Immature natural killer cell (primary cell): ENCODE results near the gene PLCL1. TPM values are rescaled to one million over a fixed set of nuclear protein-coding genes. Genes with fewer than 3 reads are reported as not detected.

Experiments used
- DNase-seq, 3 donors: peaks; one replicate each; pipeline ENCODE4 v3.0.0; 2022; ENCODE audit warnings: mixed read lengths in 1 of 3
- H3K27ac Mint-ChIP-seq, 6 donors: one replicate each; pipeline ENCODE4 v1.8.0; 2020; ENCODE audit warnings: mixed read lengths in 6 of 6, mild to moderate bottlenecking in 5 of 6, inconsistent platforms in 4 of 6, moderate library complexity in 3 of 6
- H3K27me3 Mint-ChIP-seq, 3 donors: one replicate each; pipeline ENCODE4 v1.8.0; 2020 to 2021; ENCODE audit warnings: low read depth in 3 of 3, mild to moderate bottlenecking in 3 of 3, mixed read lengths in 3 of 3, moderate library complexity in 3 of 3, inconsistent platforms in 1 of 3
- H3K36me3 Mint-ChIP-seq, 3 donors: one replicate each; pipeline ENCODE4 v1.8.0; 2020; ENCODE audit warnings: mixed read lengths in 3 of 3, inconsistent platforms in 2 of 3, mild to moderate bottlenecking in 2 of 3
- H3K4me1 Mint-ChIP-seq, 2 donors: one replicate each; pipeline ENCODE4 v1.8.0; 2020; ENCODE audit warnings: inconsistent platforms in 2 of 2, mild to moderate bottlenecking in 2 of 2, mixed read lengths in 2 of 2, moderate library complexity in 1 of 2
- H3K4me3 Mint-ChIP-seq, 5 donors: one replicate each; pipeline ENCODE4 v1.8.0; 2020; ENCODE audit warnings: mild to moderate bottlenecking in 5 of 5, mixed read lengths in 5 of 5, inconsistent platforms in 3 of 5, moderate library complexity in 3 of 5
- H3K9me3 Mint-ChIP-seq, 6 donors: one replicate each; pipeline ENCODE4 v1.8.0; 2020; ENCODE audit warnings: mild to moderate bottlenecking in 6 of 6, mixed read lengths in 6 of 6, inconsistent platforms in 4 of 6, moderate library complexity in 3 of 6
- polyA plus RNA-seq, 3 donors: library from polyadenylated mRNA; unstranded; fragments of 300-500 nt; fragmentation: Illumina TruSeq; gene quantifications; one replicate each; pipeline ENCODE4 v1.2.3, GENCODE V29; 2021

PLCL1 gene
- polyA plus RNA-seq, 3 donors from 2014 or later = 0.51 to 0.53 TPM; not detected in 1

DNA sequence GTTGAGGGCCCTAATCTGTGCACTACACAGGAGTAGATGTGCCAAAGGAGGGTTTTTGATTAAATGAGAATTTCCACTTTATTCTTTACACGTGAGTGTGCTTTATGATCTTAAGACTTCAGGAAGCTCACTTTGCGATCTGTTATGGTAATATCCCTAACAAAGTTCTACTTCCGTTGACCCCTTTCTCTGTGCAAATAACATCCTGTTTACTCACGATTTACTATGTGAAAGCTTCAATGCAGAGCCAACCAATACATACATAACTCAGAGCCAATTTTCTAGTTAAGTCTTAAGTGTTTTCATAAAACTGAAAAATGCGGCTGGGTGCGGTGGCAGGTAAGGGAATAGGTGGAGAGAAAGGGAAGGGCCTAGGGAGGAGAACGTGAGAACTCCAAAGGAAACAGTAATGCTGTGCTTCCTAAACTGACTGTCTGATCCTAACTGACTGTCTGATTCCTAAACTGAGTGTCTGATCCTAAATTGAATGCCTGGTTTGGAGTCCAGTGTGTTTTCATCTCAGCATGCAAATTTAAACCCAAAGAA is 87.6 kb downstream of the PLCL1 start:
- Mint-ChIP-seq H3K4me3 (no peak overlapping the region), H3K27me3 (peaks cover 0 to 1% (median under 1%) of the 10 kb centered on the region in 3 donors), H3K9me3 (peaks cover 0 to 4% (median 0%) of the 10 kb centered on the region in 6 donors), H3K27ac (no peak overlapping the region), H3K36me3 (no peaks in the 10 kb centered on the region), H3K4me1 (no peaks in the 10 kb centered on the region)
- no peak for DNase-seq

DNA sequence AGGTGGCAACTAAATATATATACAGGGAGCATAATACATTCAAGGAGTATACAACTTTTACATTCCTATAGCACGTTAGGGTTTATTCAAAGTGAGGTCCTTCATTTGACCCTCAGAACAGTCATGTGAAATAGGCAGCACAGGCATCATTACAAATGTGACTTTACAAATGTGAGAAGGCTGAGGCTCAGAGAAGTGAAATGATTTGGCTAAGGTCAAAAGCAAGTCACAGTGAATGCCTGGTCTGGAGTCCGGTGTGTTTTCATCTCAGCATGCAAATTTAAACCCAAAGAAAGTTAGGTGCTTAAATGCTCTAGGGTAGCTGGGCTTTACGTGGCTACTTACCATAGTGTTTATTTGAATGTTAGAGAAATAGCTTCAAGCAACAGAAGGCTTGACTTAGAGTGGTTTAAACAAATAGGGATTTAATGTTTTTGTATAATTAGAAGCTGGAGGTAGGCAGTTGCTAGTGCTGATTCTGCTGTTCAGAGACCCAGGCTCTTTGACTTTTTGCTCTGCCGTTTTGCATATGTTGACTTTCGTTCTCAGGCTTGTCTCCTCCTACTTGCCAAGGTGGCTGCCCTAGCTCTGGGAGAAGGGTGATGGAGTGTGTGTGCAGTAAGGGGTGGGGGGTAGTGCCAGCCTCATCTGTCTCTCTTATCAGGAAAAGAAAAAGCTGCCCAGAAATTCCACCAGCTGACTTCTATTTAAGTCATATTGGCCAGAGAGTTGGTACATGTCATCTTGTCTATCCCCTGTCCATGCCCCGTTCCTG is 89.2 kb downstream of the PLCL1 start:
- no peak overlapping the region for H3K27ac Mint-ChIP-seq
- no peaks in the 10 kb centered on the region for H3K36me3 Mint-ChIP-seq
- H3K4me1 Mint-ChIP-seq = no peaks in the 10 kb centered on the region

DNA sequence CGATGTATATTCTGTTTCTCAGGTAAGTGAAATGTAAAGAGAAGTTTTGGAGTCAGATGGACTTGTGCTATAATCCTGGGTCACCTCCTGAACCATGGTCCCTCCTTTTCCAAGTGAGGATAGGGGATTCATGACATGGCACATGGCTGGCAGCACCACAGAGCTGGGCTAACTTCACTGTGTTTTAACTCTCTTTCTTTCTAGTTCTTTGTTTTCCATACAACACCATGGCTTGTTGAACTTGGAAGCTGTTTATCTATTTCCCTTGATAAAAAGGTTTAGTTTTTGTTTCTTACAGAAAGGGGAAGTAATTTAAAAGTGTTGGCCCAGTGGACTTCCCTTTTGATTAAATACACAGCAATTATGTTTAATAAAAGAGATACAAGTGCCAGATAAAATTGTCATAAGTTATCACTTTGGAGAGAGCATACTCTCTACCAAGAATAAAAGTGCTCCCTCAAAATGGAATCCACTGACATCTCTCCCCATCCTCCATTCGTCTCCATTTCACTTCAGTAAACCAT is 90.4 kb downstream of the PLCL1 start:
- H3K27ac Mint-ChIP-seq = no peak overlapping the region
- H3K36me3 Mint-ChIP-seq = no peaks in the 10 kb centered on the region
- peaks cover 0 to 4% (median 0%) of the 10 kb centered on the region in 6 donors for H3K9me3 Mint-ChIP-seq
- H3K27me3 Mint-ChIP-seq = peaks cover 0 to 2% (median 1%) of the 10 kb centered on the region in 3 donors
- H3K4me3 Mint-ChIP-seq = no peak overlapping the region
- H3K4me1 Mint-ChIP-seq = no peaks in the 10 kb centered on the region
- DNase-seq = no peak

More for the DNA sequence above, 89.2 kb downstream of the PLCL1 start:
- H3K4me3 Mint-ChIP-seq = no peak overlapping the region
- H3K9me3 Mint-ChIP-seq = peaks cover 0 to 4% (median 0%) of the 10 kb centered on the region in 6 donors
- DNase-seq = no peak
- H3K27me3 Mint-ChIP-seq = peaks cover 0 to 2% (median 1%) of the 10 kb centered on the region in 3 donors

DNA sequence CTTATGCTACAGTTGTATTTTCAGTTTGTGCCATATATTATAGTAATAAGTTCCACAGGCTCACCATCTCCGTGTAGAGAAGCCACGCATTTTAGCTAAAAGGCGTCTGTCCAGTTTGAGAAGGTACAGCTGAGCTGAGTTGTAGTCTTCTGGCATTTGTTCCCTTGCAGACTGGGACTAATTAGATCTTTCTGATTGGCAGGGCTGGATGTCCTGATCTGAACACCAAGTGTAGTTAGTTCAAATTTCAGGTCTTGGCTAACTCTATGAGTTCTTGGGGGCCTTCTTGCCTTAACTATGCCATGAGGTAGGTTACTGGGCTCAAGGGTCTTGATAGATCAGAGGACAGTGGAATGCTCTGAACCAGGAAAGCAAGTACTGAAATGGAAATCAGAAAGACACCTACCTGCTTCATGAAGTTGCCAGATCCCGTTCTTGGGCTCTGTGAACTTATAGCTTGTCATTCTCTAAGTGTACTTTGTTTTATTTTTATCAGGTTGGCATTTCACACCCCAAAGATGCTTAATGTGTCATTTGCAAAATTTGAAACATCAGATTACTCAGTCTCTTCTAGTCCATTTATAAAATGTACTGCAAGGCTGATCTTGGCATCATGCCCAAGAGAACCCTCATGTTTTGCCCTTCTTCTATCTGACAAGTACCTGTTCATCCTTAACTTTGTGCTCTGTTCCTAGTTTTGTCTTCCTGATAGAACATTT is 93.7 kb downstream of the PLCL1 start:
- H3K36me3 Mint-ChIP-seq = no peaks in the 10 kb centered on the region
- H3K4me3 Mint-ChIP-seq = no peak overlapping the region
- no peaks in the 10 kb centered on the region for H3K4me1 Mint-ChIP-seq
- H3K27me3 Mint-ChIP-seq = peaks cover 2 to 7% (median 3%) of the 10 kb centered on the region in 3 donors
- H3K9me3 Mint-ChIP-seq = peaks cover 0 to 4% (median 0%) of the 10 kb centered on the region in 6 donors
- no peak overlapping the region for H3K27ac Mint-ChIP-seq
- no peak for DNase-seq

- no peak overlapping the region for H3K4me3 Mint-ChIP-seq
- DNase-seq = no peak
- no peaks in the 10 kb centered on the region for H3K4me1 Mint-ChIP-seq
- no peaks in the 10 kb centered on the region for H3K36me3 Mint-ChIP-seq
- peaks cover 0 to 3% (median 0%) of the 10 kb centered on the region in 6 donors for H3K9me3 Mint-ChIP-seq
- peaks cover 5 to 13% (median 7%) of the 10 kb centered on the region in 3 donors for H3K27me3 Mint-ChIP-seq
- no peak overlapping the region for H3K27ac Mint-ChIP-seq
These were observed 100.1 kb downstream of the PLCL1 start for GRCh38 chr2:197904446-197904845.

DNA sequence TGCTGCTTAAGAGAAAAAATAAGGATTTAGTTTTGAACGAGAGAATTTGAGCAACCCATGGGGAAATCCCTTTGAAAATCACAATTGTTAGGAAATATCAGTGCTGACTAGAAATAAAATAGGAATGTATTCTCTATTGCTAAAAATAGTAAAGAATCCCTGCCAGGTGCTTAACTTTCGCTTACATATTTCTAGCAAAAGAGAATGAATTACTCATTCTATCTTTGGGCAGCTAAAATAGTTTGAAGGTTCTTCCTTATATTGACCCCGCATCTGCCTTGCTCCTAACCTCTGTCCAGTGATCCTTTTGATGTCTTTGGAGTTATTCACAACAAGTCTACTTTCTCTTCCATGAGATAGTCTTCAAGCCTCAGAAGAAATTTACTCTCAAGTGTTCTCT is 103.8 kb downstream of the PLCL1 start:
- no peaks in the 10 kb centered on the region for H3K4me1 Mint-ChIP-seq
- no peak for DNase-seq
- no peak overlapping the region for H3K27ac Mint-ChIP-seq
- no peak overlapping the region for H3K4me3 Mint-ChIP-seq
- H3K36me3 Mint-ChIP-seq = no peaks in the 10 kb centered on the region
- no peaks in the 10 kb centered on the region for H3K9me3 Mint-ChIP-seq
- peaks cover 3 to 11% (median 8%) of the 10 kb centered on the region in 3 donors for H3K27me3 Mint-ChIP-seq

DNA sequence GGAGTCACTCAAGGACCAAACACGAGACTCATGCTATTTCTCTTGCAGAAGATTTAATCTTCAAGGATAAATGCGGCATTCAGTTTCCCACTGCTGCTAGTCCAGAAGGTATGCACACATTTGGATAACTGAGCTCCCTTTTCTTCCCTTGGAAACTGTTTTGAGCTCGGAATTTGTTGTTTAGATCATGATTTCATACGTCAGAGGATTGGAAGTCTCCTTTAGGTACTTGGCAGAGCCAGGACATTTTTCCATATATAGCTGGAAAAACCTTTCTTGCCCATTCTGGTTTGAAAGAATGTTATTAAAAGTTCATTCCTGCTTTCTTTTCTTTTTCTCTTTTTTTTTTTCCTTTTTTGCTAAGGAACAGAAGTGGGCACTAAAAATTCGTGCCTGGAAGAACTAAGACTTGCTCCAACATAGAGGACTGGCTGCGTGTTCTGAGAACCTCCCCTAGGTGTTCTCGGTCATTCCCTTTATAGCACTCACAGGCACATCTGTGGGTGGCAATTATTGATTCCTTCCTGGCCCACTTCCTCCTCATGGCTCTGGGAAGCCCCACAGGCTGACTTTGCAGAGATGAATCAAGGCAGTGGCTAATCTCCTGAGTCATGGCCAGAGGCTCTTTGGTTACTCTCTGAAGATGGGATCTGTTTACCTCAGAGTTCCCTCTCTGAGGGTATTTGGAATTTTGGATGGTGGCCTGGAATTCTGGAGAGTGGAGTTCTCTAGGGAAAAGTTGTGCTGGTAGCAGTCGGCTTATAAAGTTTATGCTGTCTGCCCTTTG is 104.8 kb downstream of the PLCL1 start:
- Mint-ChIP-seq H3K36me3 (no peaks in the 10 kb centered on the region), H3K9me3 (no peaks in the 10 kb centered on the region), H3K4me1 (no peaks in the 10 kb centered on the region), H3K4me3 (no peak overlapping the region), H3K27me3 (peaks cover 3 to 11% (median 8%) of the 10 kb centered on the region in 3 donors), H3K27ac (no peak overlapping the region)
- no peak for DNase-seq

- no peak overlapping the region for H3K27ac Mint-ChIP-seq
- peaks cover 5 to 8% (median 8%) of the 10 kb centered on the region in 3 donors for H3K27me3 Mint-ChIP-seq
- no peak for DNase-seq
- H3K4me1 Mint-ChIP-seq = no peaks in the 10 kb centered on the region
- no peaks in the 10 kb centered on the region for H3K9me3 Mint-ChIP-seq
- no peaks in the 10 kb centered on the region for H3K36me3 Mint-ChIP-seq
- H3K4me3 Mint-ChIP-seq = no peak overlapping the region
These were observed 107.3 kb downstream of the PLCL1 start for GRCh38 chr2:197911667-197912066.

- Mint-ChIP-seq H3K36me3 (no peaks in the 10 kb centered on the region), H3K4me3 (no peak overlapping the region), H3K4me1 (no peaks in the 10 kb centered on the region), H3K27ac (no peak overlapping the region), H3K27me3 (peaks cover 4 to 10% (median 5%) of the 10 kb centered on the region in 3 donors), H3K9me3 (no peaks in the 10 kb centered on the region)
- DNase-seq = no peak
These were observed 108.7 kb downstream of the PLCL1 start for GRCh38 chr2:197913084-197913483.

DNA sequence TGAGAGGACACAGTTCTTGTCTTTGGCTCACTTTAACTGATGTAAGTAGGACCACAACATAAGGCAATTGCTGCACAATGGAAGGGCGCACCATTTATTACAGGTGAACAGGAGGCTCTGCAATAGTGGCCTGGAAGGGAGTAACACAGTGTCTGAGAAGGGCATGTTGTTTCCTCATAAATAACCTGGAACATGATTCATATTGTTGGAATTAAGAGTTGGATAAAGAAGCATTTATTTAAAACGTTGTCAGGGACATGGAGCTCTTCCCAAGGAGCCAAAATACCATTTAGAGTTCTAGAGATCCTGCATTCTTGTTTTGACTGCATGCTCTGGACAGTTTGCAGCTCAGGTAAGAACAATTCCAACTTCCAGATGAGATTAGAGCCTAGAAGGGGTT is 110.4 kb downstream of the PLCL1 start:
- H3K27ac Mint-ChIP-seq = no peak overlapping the region
- DNase-seq = no peak
- peaks cover 1 to 10% (median 2%) of the 10 kb centered on the region in 3 donors for H3K27me3 Mint-ChIP-seq
- no peaks in the 10 kb centered on the region for H3K9me3 Mint-ChIP-seq
- no peak overlapping the region for H3K4me3 Mint-ChIP-seq
- no peaks in the 10 kb centered on the region for H3K36me3 Mint-ChIP-seq
- H3K4me1 Mint-ChIP-seq = no peaks in the 10 kb centered on the region

GRCh38 chr2:197915548-197916265 is 111.3 kb downstream of the PLCL1 start:
- DNase-seq = no peak
- no peaks in the 10 kb centered on the region for H3K9me3 Mint-ChIP-seq
- H3K4me1 Mint-ChIP-seq = no peaks in the 10 kb centered on the region
- H3K36me3 Mint-ChIP-seq = no peaks in the 10 kb centered on the region
- peaks cover 1 to 4% (median 2%) of the 10 kb centered on the region in 3 donors for H3K27me3 Mint-ChIP-seq
- H3K4me3 Mint-ChIP-seq = no peak overlapping the region
- no peak overlapping the region for H3K27ac Mint-ChIP-seq

GRCh38 chr2:197919487-197919886 is 115.1 kb downstream of the PLCL1 start:
- H3K27ac Mint-ChIP-seq = no peak overlapping the region

GRCh38 chr2:197920088-197920487 is 115.7 kb downstream of the PLCL1 start:
- DNase-seq = no peak
- Mint-ChIP-seq H3K9me3 (no peaks in the 10 kb centered on the region), H3K4me1 (no peaks in the 10 kb centered on the region), H3K27me3 (peaks cover 1 to 4% (median 3%) of the 10 kb centered on the region in 3 donors), H3K4me3 (no peak overlapping the region), H3K27ac (no peak overlapping the region), H3K36me3 (no peaks in the 10 kb centered on the region)

More at GRCh38 chr2:197919487-197919886, 115.1 kb downstream of the PLCL1 start:
- Mint-ChIP-seq H3K4me3 (no peak overlapping the region), H3K9me3 (no peaks in the 10 kb centered on the region), H3K27me3 (peaks cover 1 to 4% (median 4%) of the 10 kb centered on the region in 3 donors), H3K36me3 (no peaks in the 10 kb centered on the region), H3K4me1 (no peaks in the 10 kb centered on the region)
- DNase-seq = no peak
